B cell (primary cell): ENCODE measurements around the gene CREB3L1. TPM values are rescaled to one million over a fixed set of nuclear protein-coding genes. Genes with fewer than 3 reads are reported as not detected.

ENCODE experiments used
- ATAC-seq: fragments of 200-7000 bp; cut with Tn5 transposase; one replicate; pipeline ENCODE4 v1.10.0; 2021; ENCODE audit warnings: low read depth, mild to moderate bottlenecking, moderate number of reproducible peaks, moderate library complexity
- CTCF ChIA-PET: fragments of 350-600 bp; sonication (Branson Sonifier 250); formaldehyde crosslinking; loops from one replicate; lab custom pipeline; 2021; ENCODE audit warnings: antibody characterized with exemption, inconsistent platforms; lab: Charles Lee
- POLR2A ChIA-PET: fragments of 350-600 bp; sonication (Branson Sonifier 250); formaldehyde crosslinking; loops from one replicate; lab custom pipeline; 2021; ENCODE audit warnings: antibody characterized with exemption; lab: Charles Lee
- DNase-seq: peaks from one replicate; pipeline ENCODE4 v3.0.0; 2013
- H2AFZ ChIP-seq: 2 replicates; pipeline ENCODE4 v1.6.1; 2012; ENCODE audit warnings: mild to moderate bottlenecking, low read depth, low read length; ENCODE audit not compliant: insufficient read depth, poor library complexity, severe bottlenecking
- H3K27ac ChIP-seq, 2 donors: 1 replicate in 1 of 2; 2 replicates in 1 of 2; pipeline ENCODE4 v1.5.1; 2012 to 2013; ENCODE audit warnings: low read length in 2 of 2, mild to moderate bottlenecking in 2 of 2, moderate library complexity in 1 of 2
- H3K27me3 ChIP-seq, 4 experiments: fragments of 200-600 bp in 1 of 4; sonication (generic) in 1 of 4; replicated peaks in 1 of 4; 1 replicate in 2 of 4; 2 replicates in 2 of 4; pipeline versions ENCODE4 v1.6.1 to v1.7.0; 2013 to 2016; ENCODE audit warnings: low read length in 3 of 4, mild to moderate bottlenecking in 2 of 4, mixed read lengths in 1 of 4, moderate library complexity in 1 of 4; ENCODE audit not compliant: insufficient read depth in 4 of 4, control insufficient read depth in 3 of 4; ENCODE audit errors: control extremely low read depth in 1 of 4
- H3K36me3 ChIP-seq, 2 experiments: replicated peaks in 1 of 2; 1 replicate in 1 of 2; 2 replicates in 1 of 2; pipeline versions ENCODE4 v1.6.1 to v1.7.1; 2013; ENCODE audit warnings: low read length in 1 of 2; ENCODE audit not compliant: insufficient read depth in 2 of 2, control insufficient read depth in 1 of 2; ENCODE audit errors: control extremely low read depth in 1 of 2, extremely low read depth in 1 of 2
- H3K4me1 ChIP-seq, 2 donors: fragments of 200-600 bp in 1 of 2; sonication (generic) in 1 of 2; 1 replicate in 1 of 2; 2 replicates in 1 of 2; pipeline versions ENCODE4 v1.5.1 to v1.6.1; 2013 to 2017; ENCODE audit warnings: low read length in 2 of 2; ENCODE audit not compliant: control insufficient read depth in 2 of 2, insufficient read depth in 2 of 2
- H3K4me2 ChIP-seq: replicated peaks from 2 replicates; pipeline ENCODE3; 2012; ENCODE audit warnings: mild to moderate bottlenecking, low read depth, low read length; ENCODE audit not compliant: poor library complexity, severe bottlenecking
- H3K4me3 ChIP-seq, 5 experiments: fragments of 200-600 bp in 1 of 5; sonication (generic) in 1 of 5; 1 replicate in 3 of 5; 2 replicates in 2 of 5; pipeline versions ENCODE4 v1.5.1 to v1.7.0; 2011 to 2016; ENCODE audit warnings: low read length in 4 of 5, mild to moderate bottlenecking in 4 of 5, low read depth in 2 of 5, control low read depth in 1 of 5, moderate library complexity in 1 of 5; ENCODE audit not compliant: insufficient read depth in 1 of 5; ENCODE audit errors: control extremely low read depth in 1 of 5, extremely low read depth in 1 of 5
- H3K79me2 ChIP-seq: fragments of 200-600 bp; sonication (generic); one replicate; pipeline ENCODE4 v1.6.0; 2016; ENCODE audit warnings: low read length; ENCODE audit not compliant: control insufficient read depth, insufficient read depth
- H3K9ac ChIP-seq: fragments of 200-600 bp; sonication (generic); 2 replicates; pipeline ENCODE4 v1.6.1; 2017; ENCODE audit warnings: mild to moderate bottlenecking, low read length, moderate library complexity
- H3K9me3 ChIP-seq, 3 donors: one replicate each; pipeline versions ENCODE4 v1.6.1 to v1.7.1; 2013; ENCODE audit warnings: low read length in 2 of 3; ENCODE audit not compliant: control insufficient read depth in 2 of 3, insufficient read depth in 1 of 3; ENCODE audit errors: control extremely low read depth in 1 of 3
- H4K20me1 ChIP-seq: 2 replicates; pipeline ENCODE4 v1.6.0; 2012; ENCODE audit warnings: mild to moderate bottlenecking, low read length; ENCODE audit not compliant: insufficient read depth, control insufficient read depth, poor library complexity, severe bottlenecking
- H3K27ac Mint-ChIP-seq: one replicate; pipeline ENCODE4 v1.8.0; 2021; ENCODE audit warnings: mixed read lengths
- H3K27me3 Mint-ChIP-seq: one replicate; pipeline ENCODE4 v1.8.0; 2021; ENCODE audit warnings: mixed read lengths
- H3K4me1 Mint-ChIP-seq: one replicate; pipeline ENCODE4 v1.8.0; 2021; ENCODE audit warnings: mixed read lengths
- H3K4me3 Mint-ChIP-seq: one replicate; pipeline ENCODE4 v1.8.0; 2021; ENCODE audit warnings: mixed read lengths
- H3K9me3 Mint-ChIP-seq: one replicate; pipeline ENCODE4 v1.8.0; 2022; ENCODE audit warnings: mixed read lengths; ENCODE audit not compliant: insufficient read depth
- CTCF ChIP-seq: fragments of 200-600 bp; IDR thresholded peaks from one replicate; pipeline ENCODE4 v1.8.0; 2022; ENCODE audit warnings: antibody characterized with exemption, mild to moderate bottlenecking
- EZH2 ChIP-seq: IDR thresholded peaks from 2 replicates; pipeline ENCODE4 v1.6.1; 2012; ENCODE audit warnings: borderline replicate concordance, low read depth, mild to moderate bottlenecking, moderate library complexity, low read length; ENCODE audit not compliant: insufficient read depth, poor library complexity, severe bottlenecking
- WGBS: methylation state at CpG from one replicate; pipeline ENCODE4 v1.1.5; 2013; ENCODE audit warnings: missing lambda C conversion rate; ENCODE audit not compliant: insufficient coverage; 5-methylcytosine and 5-hydroxymethylcytosine counted together
- intact Hi-C: fragments of 100-400 bp; cut with micrococcal nuclease; formaldehyde crosslinking; loops from one replicate; pipeline ENCODE4 v1.10.0; 2022
- polyA plus RNA-seq: library from polyadenylated mRNA; depleted of rRNA; stranded (reverse); fragments of >200 nt; gene quantifications from 2 replicates; pipeline ENCODE4 v1.2.3, GENCODE V29; 2012
- total RNA-seq, 2 donors: library from RNA; stranded (reverse); fragments of 120-200 nt in 1 of 2; gene quantifications; 1 replicate in 1 of 2; 2 replicates in 1 of 2; pipeline versions ENCODE4 v1.2.3 to v1.2.4, GENCODE V29; 2013 to 2022

The CREB3L1 gene
- total and polyA plus RNA-seq, 2 donors (not counting 1 experiment from before 2014, with no cell fraction given): not detected

DNA sequence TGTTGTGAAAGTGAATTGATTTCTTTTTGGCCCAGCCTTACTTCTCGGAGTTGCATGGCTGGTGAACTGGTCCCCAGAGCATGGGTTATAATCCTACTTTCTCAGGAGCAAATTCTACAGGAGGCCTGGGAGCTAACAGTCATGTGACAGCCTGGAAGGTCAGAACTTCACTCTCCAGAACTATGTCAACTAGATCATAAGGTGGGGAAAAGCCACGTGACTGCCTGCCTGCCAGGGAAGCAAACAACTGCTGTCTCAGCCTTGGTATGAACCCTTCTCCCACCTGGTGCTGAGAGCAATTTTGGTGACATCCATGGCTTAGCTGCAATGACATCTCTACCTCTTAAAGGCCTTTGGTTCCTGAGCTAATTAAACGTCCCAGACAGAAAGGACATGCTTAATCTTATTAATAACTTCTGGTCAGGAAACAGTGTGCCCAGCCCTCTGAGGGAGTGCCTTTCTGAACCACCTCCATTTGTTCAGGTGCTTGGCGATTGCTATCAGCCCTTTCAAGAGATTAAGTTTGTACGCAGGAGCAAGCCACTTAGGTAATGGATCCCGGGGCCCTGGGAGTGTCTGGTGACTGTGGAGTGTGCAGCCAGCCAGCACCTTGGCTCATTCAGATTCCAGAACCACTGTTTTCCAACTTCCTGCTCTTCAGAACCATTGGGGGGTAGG is 1.4 kb upstream of the CREB3L1 start:
- no peak overlapping the region for H2AFZ ChIP-seq
- H3K4me3 ChIP-seq: no peak overlapping the region
- no peak overlapping the region for H3K27ac ChIP-seq
- 61% methylated on average over 2 of the region's 6 CpGs for WGBS
- H3K9me3 Mint-ChIP-seq: no peaks in the 10 kb centered on the region
- H3K9ac ChIP-seq: no peak overlapping the region
- peaks cover 0 to 2% (median 0%) of the 10 kb centered on the region in 3 donors for H3K9me3 ChIP-seq
- H3K27me3 Mint-ChIP-seq: peaks cover 47% of the 10 kb centered on the region
- DNase-seq (no peak), ATAC-seq (no peak)
- peaks cover 0 to 42% (median 21%) of the 10 kb centered on the region in 4 experiments for H3K27me3 ChIP-seq
- H3K4me3 Mint-ChIP-seq: no peak overlapping the region
- intact Hi-C loops: no loop called here
- ChIA-PET CTCF (no interaction called here), POLR2A (no interaction called here)
- no peak overlapping the region for H3K4me2 ChIP-seq
- H3K4me1 Mint-ChIP-seq: peaks cover 8% of the 10 kb centered on the region
- H3K79me2 ChIP-seq: no peaks in the 10 kb centered on the region
- no peak overlapping the region for H3K27ac Mint-ChIP-seq
- peaks cover 10 to 12% of the 10 kb centered on the region in 2 donors for H3K4me1 ChIP-seq
- TF ChIP-seq CTCF (no peak), EZH2 (no peak)
- no peaks in the 10 kb centered on the region for H3K36me3 ChIP-seq
- no peaks in the 10 kb centered on the region for H4K20me1 ChIP-seq

DNA sequence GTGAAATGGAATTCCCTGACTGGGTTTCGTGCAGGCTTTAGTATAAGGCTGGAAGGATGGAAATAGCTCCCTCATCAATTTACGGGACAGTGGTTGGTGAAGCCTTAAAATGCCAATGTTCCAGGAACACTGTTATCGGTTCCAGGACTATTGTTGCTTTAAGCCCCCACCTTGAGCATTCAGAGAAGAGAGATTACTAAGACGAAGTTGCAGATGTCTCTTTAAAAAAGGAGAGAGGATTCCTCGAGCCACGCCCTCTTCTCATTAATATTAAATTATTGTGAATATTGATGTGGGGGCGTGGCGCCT is 195 bp upstream of the CREB3L1 start:
- intact Hi-C loops: no loop called here
- Histone ChIP-seq H3K27ac (no peak overlapping the region), H3K27me3 (peaks cover 0 to 52% (median 21%) of the 10 kb centered on the region in 4 experiments), H3K9me3 (peaks cover 0 to 2% (median 0%) of the 10 kb centered on the region in 3 donors), H3K9ac (no peak overlapping the region), H3K4me3 (no peak overlapping the region), H4K20me1 (no peaks in the 10 kb centered on the region), H3K36me3 (no peaks in the 10 kb centered on the region), H3K4me1 (peaks cover 10 to 12% of the 10 kb centered on the region in 2 donors), H3K79me2 (no peaks in the 10 kb centered on the region), H2AFZ (no peak overlapping the region), H3K4me2 (peak overlapping the region; percentile 51)
- WGBS: 30% methylated on average over 5 of the region's 8 CpGs
- no peak overlapping the region for H3K27ac Mint-ChIP-seq
- no peak overlapping the region for H3K4me3 Mint-ChIP-seq
- H3K4me1 Mint-ChIP-seq: peaks cover 8% of the 10 kb centered on the region
- no peaks in the 10 kb centered on the region for H3K9me3 Mint-ChIP-seq
- POLR2A ChIA-PET: no interaction called here
- DNase-seq (no peak), ATAC-seq (no peak)
- CTCF ChIA-PET: no interaction called here
- peaks cover 53% of the 10 kb centered on the region for H3K27me3 Mint-ChIP-seq
- TF ChIP-seq CTCF: no peak
